GM23338 (cell line): ENCODE data around the gene ROPN1L. TPM values are rescaled to one million over a fixed set of nuclear protein-coding genes. Genes with fewer than 3 reads are reported as not detected.

Experiments used
- ATAC-seq: fragments of 200-7000 bp; cut with Tn5 transposase; 3 replicates; pipeline ENCODE4 v1.9.1; 2020
- DNase-seq: peaks from one replicate; pipeline ENCODE4 v3.0.0-alpha.2; 2015; ENCODE audit warnings: low spot score
- H2AFZ ChIP-seq: fragments of 200-600 bp; sonication (generic); 2 replicates; pipeline ENCODE4 v1.8.0; 2016; ENCODE audit warnings: antibody characterized with exemption, mild to moderate bottlenecking, moderate library complexity
- H3F3A ChIP-seq: fragments of 200-600 bp; sonication (generic); replicated peaks from 2 replicates; pipeline ENCODE4 v1.8.0; 2017; ENCODE audit warnings: antibody characterized with exemption, mixed run types, low read depth
- H3K27ac ChIP-seq: fragments of 200-600 bp; sonication (generic); 2 replicates; pipeline ENCODE4 v1.6.1; 2016; ENCODE audit warnings: low read depth
- H3K27me3 ChIP-seq: fragments of 200-600 bp; sonication (generic); 2 replicates; pipeline ENCODE4 v1.8.0; 2016; ENCODE audit warnings: mild to moderate bottlenecking, mixed run types, moderate library complexity; ENCODE audit not compliant: insufficient read depth
- H3K36me3 ChIP-seq: fragments of 200-600 bp; sonication (generic); 2 replicates; pipeline ENCODE4 v1.8.0; 2016; ENCODE audit warnings: mild to moderate bottlenecking; ENCODE audit not compliant: insufficient read depth
- H3K4me1 ChIP-seq: fragments of 200-600 bp; sonication (generic); 2 replicates; pipeline ENCODE4 v1.8.0; 2016; ENCODE audit warnings: mild to moderate bottlenecking, moderate library complexity; ENCODE audit not compliant: insufficient read depth
- H3K4me2 ChIP-seq: fragments of 200-600 bp; sonication (generic); 2 replicates; pipeline ENCODE4 v1.7.1; 2017; ENCODE audit warnings: mixed run types
- H3K4me3 ChIP-seq: fragments of 200-600 bp; sonication (generic); 2 replicates; pipeline ENCODE4 v1.6.1; 2016; ENCODE audit warnings: mixed run types
- H3K79me2 ChIP-seq: fragments of 200-600 bp; sonication (generic); replicated peaks from 2 replicates; pipeline ENCODE4 v1.8.0; 2017; ENCODE audit warnings: mild to moderate bottlenecking; ENCODE audit not compliant: insufficient read depth
- H3K9me2 ChIP-seq: fragments of 200-600 bp; sonication (generic); 2 replicates; pipeline ENCODE4 v1.8.0; 2017; ENCODE audit not compliant: insufficient read depth
- H4K20me1 ChIP-seq: fragments of 200-600 bp; sonication (generic); replicated peaks from 2 replicates; pipeline ENCODE4 v1.8.0; 2017; ENCODE audit warnings: mild to moderate bottlenecking; ENCODE audit not compliant: insufficient read depth
- H3K27ac Mint-ChIP-seq: 2 replicates; pipeline ENCODE4 v1.8.0; 2020; ENCODE audit warnings: inconsistent platforms, mild to moderate bottlenecking, moderate library complexity, mixed read lengths
- H3K27me3 Mint-ChIP-seq: 3 replicates; pipeline ENCODE4 v1.8.0; 2022; ENCODE audit warnings: low read depth, mild to moderate bottlenecking, moderate library complexity, mixed read lengths, inconsistent platforms; ENCODE audit not compliant: insufficient read depth, poor library complexity
- H3K36me3 Mint-ChIP-seq: 3 replicates; pipeline ENCODE4 v1.8.0; 2021; ENCODE audit warnings: low read depth, mild to moderate bottlenecking, inconsistent platforms, moderate library complexity, mixed read lengths
- H3K4me1 Mint-ChIP-seq: 3 replicates; pipeline ENCODE4 v1.8.0; 2020; ENCODE audit warnings: mild to moderate bottlenecking, inconsistent platforms, mixed read lengths
- H3K4me3 Mint-ChIP-seq: 3 replicates; pipeline ENCODE4 v1.8.0; 2021; ENCODE audit warnings: moderate library complexity, mild to moderate bottlenecking, inconsistent platforms, mixed read lengths
- H3K9me3 Mint-ChIP-seq: 3 replicates; pipeline ENCODE4 v1.8.0; 2020; ENCODE audit warnings: moderate library complexity, mild to moderate bottlenecking, inconsistent platforms, mixed read lengths
- CREB1 ChIP-seq: fragments of 250-450 bp; sonication (Bioruptor Pico); IDR thresholded peaks from 2 replicates; pipeline ENCODE4 v1.5.0; 2020; ENCODE audit warnings: low read depth, mild to moderate bottlenecking, moderate library complexity
- CTCF ChIP-seq, 2 experiments: fragments of 200-600 bp in 1 of 2; sonication (generic) in 1 of 2; conservative IDR thresholded peaks; 2 replicates each; pipeline versions ENCODE4 v1.5.1 to v1.6.1; 2016 to 2017; ENCODE audit warnings: antibody characterized with exemption in 2 of 2, low read depth in 2 of 2, mild to moderate bottlenecking in 2 of 2, moderate library complexity in 1 of 2
- EZH2 ChIP-seq: fragments of 200-600 bp; sonication (generic); IDR thresholded peaks from one replicate; pipeline ENCODE4 v1.8.0; 2017; ENCODE audit warnings: antibody characterized with exemption, mild to moderate bottlenecking, low read depth; ENCODE audit not compliant: unreplicated experiment
- EZH2phosphoT487 ChIP-seq: fragments of 200-600 bp; sonication (generic); IDR thresholded peaks from one replicate; pipeline ENCODE4 v1.8.1; 2018; ENCODE audit warnings: antibody characterized with exemption; ENCODE audit not compliant: unreplicated experiment
- JUNB ChIP-seq: IDR thresholded peaks from one replicate; pipeline ENCODE4 v1.6.1; 2016; ENCODE audit warnings: antibody characterized with exemption; ENCODE audit not compliant: unreplicated experiment
- NANOG ChIP-seq: IDR thresholded peaks from 2 replicates; pipeline ENCODE4 v1.6.1; 2016; ENCODE audit warnings: antibody characterized with exemption, borderline replicate concordance
- POLR2AphosphoS5 ChIP-seq: IDR thresholded peaks from 2 replicates; pipeline ENCODE4 v1.6.1; 2016; ENCODE audit warnings: antibody characterized with exemption, low read depth
- STAT1 ChIP-seq: IDR thresholded peaks from one replicate; pipeline ENCODE4 v1.6.1; 2016; ENCODE audit warnings: antibody characterized with exemption; ENCODE audit not compliant: unreplicated experiment
- ZNF114 ChIP-seq: fragments of 250-450 bp; sonication (Bioruptor Pico); IDR thresholded peaks from 2 replicates; pipeline ENCODE4 v1.5.0; 2020; ENCODE audit warnings: mild to moderate bottlenecking, moderate library complexity
- ZNF331 ChIP-seq: fragments of 250-450 bp; sonication (Bioruptor Pico); IDR thresholded peaks from 2 replicates; pipeline ENCODE4 v1.5.0; 2020; ENCODE audit warnings: low read depth, mild to moderate bottlenecking, moderate library complexity
- ZNF462 ChIP-seq: fragments of 250-450 bp; sonication (Bioruptor Pico); IDR thresholded peaks from 2 replicates; pipeline ENCODE4 v1.5.0; 2020; ENCODE audit warnings: mild to moderate bottlenecking, moderate library complexity
- polyA plus RNA-seq: library from polyadenylated mRNA; unstranded; fragments of >200 nt; fragmentation: Nextera tagmentation; extraction: Ambion mirVana; gene quantifications from 2 replicates; pipeline ENCODE4 v1.2.1, GENCODE V29; 2016
- total RNA-seq: library from RNA; depleted of rRNA; stranded (reverse); fragments of >200 nt; shearing (Covaris generic); gene quantifications from 2 replicates; pipeline ENCODE4 v1.2.3, GENCODE V29; 2014
- TF ChIP-seq, protein P1 (sequence below): IDR thresholded peaks from 2 replicates; pipeline ENCODE4 v1.6.1; 2016; ENCODE audit warnings: antibody characterized with exemption

The ROPN1L gene
- total and polyA plus RNA-seq, 2 experiments from 2014 or later = 0.57 TPM; not detected in 1

- Mint-ChIP-seq H3K36me3 (peaks cover 70% of the 10 kb centered on the region), H3K9me3 (peaks cover 4% of the 10 kb centered on the region; the same call in 1 of the 3 replicates), H3K4me1 (no peaks in the 10 kb centered on the region), H3K27ac (no peak overlapping the region), H3K27me3 (no peaks in the 10 kb centered on the region), H3K4me3 (no peak overlapping the region)
- H4K20me1 ChIP-seq = peaks cover 4% of the 10 kb centered on the region; the same call in 1 of the 2 replicates
- no peak overlapping the region for H2AFZ ChIP-seq
- H3F3A ChIP-seq = no peaks in the 10 kb centered on the region
- H3K27ac ChIP-seq = no peak overlapping the region
- DNase-seq (no peak), ATAC-seq (no peak)
- H3K36me3 ChIP-seq = peaks cover 50% of the 10 kb centered on the region
- TF ChIP-seq CREB1 (CRISPR knock-in tag) = no peak
- no peak for TF ChIP-seq EZH2phosphoT487
- TF ChIP-seq STAT1 = no peak
- no peak for TF ChIP-seq CTCF (conservative IDR thresholded peaks at IDR 0.05; ENCODE audit: low read depth in 2 of 2)
- TF ChIP-seq NANOG = no peak
- no peak for TF ChIP-seq JUNB
- TF ChIP-seq ZNF114 (CRISPR knock-in tag) = no peak
- no peak for TF ChIP-seq ZNF462 (CRISPR knock-in tag)
- no peak for TF ChIP-seq ZNF331 (CRISPR knock-in tag)
- TF ChIP-seq, protein P1, sequence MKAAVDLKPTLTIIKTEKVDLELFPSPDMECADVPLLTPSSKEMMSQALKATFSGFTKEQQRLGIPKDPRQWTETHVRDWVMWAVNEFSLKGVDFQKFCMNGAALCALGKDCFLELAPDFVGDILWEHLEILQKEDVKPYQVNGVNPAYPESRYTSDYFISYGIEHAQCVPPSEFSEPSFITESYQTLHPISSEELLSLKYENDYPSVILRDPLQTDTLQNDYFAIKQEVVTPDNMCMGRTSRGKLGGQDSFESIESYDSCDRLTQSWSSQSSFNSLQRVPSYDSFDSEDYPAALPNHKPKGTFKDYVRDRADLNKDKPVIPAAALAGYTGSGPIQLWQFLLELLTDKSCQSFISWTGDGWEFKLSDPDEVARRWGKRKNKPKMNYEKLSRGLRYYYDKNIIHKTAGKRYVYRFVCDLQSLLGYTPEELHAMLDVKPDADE = no peak
- TF ChIP-seq POLR2AphosphoS5 = no peak
- TF ChIP-seq EZH2 = no peak
- no peaks in the 10 kb centered on the region for H3K79me2 ChIP-seq
- H3K27me3 ChIP-seq = no peaks in the 10 kb centered on the region
- H3K4me3 ChIP-seq = no peak overlapping the region
- H3K4me1 ChIP-seq = no peaks in the 10 kb centered on the region
- H3K4me2 ChIP-seq = no peak overlapping the region
- no peaks in the 10 kb centered on the region for H3K9me2 ChIP-seq
These were observed 31.0 kb upstream of the ROPN1L start for GRCh38 chr5:10410662-10411061.
